Heart left ventricle (tissue), 16 donors: ENCODE data around the gene HYPK. TPM values are rescaled to one million over a fixed set of nuclear protein-coding genes. Genes with fewer than 3 reads are reported as not detected.

ENCODE experiments used
- ATAC-seq, 4 donors: fragments of 200-7000 bp; cut with Tn5 transposase; one replicate each; pipeline ENCODE4 v1.9.1; 2020 to 2022; ENCODE audit warnings: moderate library complexity in 4 of 4, mild to moderate bottlenecking in 3 of 4, moderate number of reproducible peaks in 1 of 4
- DNase-seq, 5 donors: peaks; one replicate each; pipeline ENCODE4 v3.0.0-alpha.2; 2020
- H3K27ac ChIP-seq, 12 donors: fragments of 200-600 bp; sonication (generic) in 4 of 12; one replicate each; pipeline versions ENCODE4 v1.5.0 to v1.8.0; 2016 to 2022; ENCODE audit warnings: mild to moderate bottlenecking in 2 of 12
- H3K27me3 ChIP-seq, 9 donors: fragments of 200-600 bp; sonication (generic) in 2 of 9; one replicate each; pipeline versions ENCODE4 v1.5.1 to v1.8.0; 2016 to 2022; ENCODE audit warnings: mild to moderate bottlenecking in 3 of 9
- H3K36me3 ChIP-seq, 9 donors: fragments of 200-600 bp; sonication (generic) in 2 of 9; one replicate each; pipeline versions ENCODE4 v1.5.0 to v1.8.0; 2018 to 2022; ENCODE audit warnings: mild to moderate bottlenecking in 2 of 9
- H3K4me1 ChIP-seq, 12 donors: fragments of 200-600 bp; sonication (generic) in 4 of 12; one replicate each; pipeline versions ENCODE4 v1.5.0 to v1.8.0; 2016 to 2022; ENCODE audit warnings: mild to moderate bottlenecking in 3 of 12
- H3K4me3 ChIP-seq, 12 donors: fragments of 200-600 bp; sonication (generic) in 4 of 12; one replicate each; pipeline versions ENCODE4 v1.5.0 to v1.8.0; 2017 to 2022; ENCODE audit warnings: mild to moderate bottlenecking in 9 of 12, moderate library complexity in 4 of 12
- H3K9me3 ChIP-seq, 12 donors: fragments of 200-600 bp; sonication (generic) in 4 of 12; one replicate each; pipeline versions ENCODE4 v1.5.0 to v1.8.0; 2016 to 2022; ENCODE audit warnings: mild to moderate bottlenecking in 1 of 12
- POLR2A ChIP-seq, 2 donors: fragments of 450-650 bp; IDR thresholded peaks; one replicate each; pipeline ENCODE4 v1.6.1; 2017; ENCODE audit warnings: antibody characterized with exemption in 2 of 2, mild to moderate bottlenecking in 2 of 2, moderate library complexity in 2 of 2
- WGBS, 4 donors: extraction: QIAGEN DNeasy Blood & Tissue Kit in 2 of 4; methylation state at CpG; one replicate each; pipeline versions ENCODE4 v1.1.5 to v1.1.7; 2013 to 2018; 5-methylcytosine and 5-hydroxymethylcytosine counted together
- intact Hi-C, 10 donors: fragments of 100-400 bp; cut with DNase I; formaldehyde crosslinking; loops; one replicate each; pipeline versions ENCODE4 v1.11.1 to v1.14.2; 2022
- microRNA counts, 2 donors: library from miRNA; unstranded; fragments of <30 nt; microRNA quantifications; one replicate each; lab custom pipeline; 2016
- microRNA-seq, 4 donors: library from miRNA; unstranded; fragments of <30 nt; microRNA quantifications; one replicate each; pipeline versions ENCODE4 to v1.2.0, GENCODE V29; 2017 to 2020
- polyA plus RNA-seq, 2 donors: library from polyadenylated mRNA; stranded (reverse); fragments of 200-250 nt; gene quantifications; one replicate each; pipeline ENCODE4 v1.2.3, GENCODE V29; 2013
- total RNA-seq, 9 donors: library from RNA; depleted of rRNA in 2 of 9; stranded (reverse); fragments of >200 nt in 2 of 9; fragmentation: NEBNext Ultra II Directional in 3 of 9; extraction: Animal tissue kit (Norgen Biotek cat#: 25700) in 3 of 9; gene quantifications; one replicate each; pipeline versions ENCODE4 v1.1.0 to v1.2.4, GENCODE V29; 2016 to 2023
- TF ChIP-seq, protein P1 (sequence below), 12 donors: fragments of 200-600 bp; sonication (generic) in 4 of 12; IDR thresholded peaks; one replicate each; pipeline versions ENCODE4 v1.5.0 to v1.8.0; 2018 to 2022; ENCODE audit warnings: antibody characterized with exemption in 12 of 12, mild to moderate bottlenecking in 5 of 12
- donor health status: ischemic (EF 13 %, LVEDD 7.1; RV severe dilation, severe dysfunction).
- donor health status: healthy with polysubstance abuse.
- donor health status: DM: no; HTN: yes; CAD: no.
- donor health status: DM: no; HTN: no; CAD: no.
- donor health status: ischemic (EF 25% LVEDD 6.9; RV normal size, moderate dysfunction).
- donor health status: ischemic (EF 25% LVEDD 5.7; RV mildly dilated, moderate dysfunction).
- donor health status: healthy.
- donor health status: DM: yes; HTN: yes; CAD: no.
- donor health status: ischemic (EF 35%, LVEDD 5.7; RV mildly dilated, moderate dysfunction).
- donor health status: nonischemic (EF 11% LVEDD 7.7; RV severe dilation, severe dysfunction).
- donor health status: DM: yes; HTN: yes; CAD: no.
- donor health status: PGD.
- donor health status: ischemic (EF 29% LVEDD 5.4; RV normal size, mild dysfunction).
- donor health status: nonischemic (EF 23%, LVEDD 6.1; RV moderate dilation, normal function).

Gene HYPK
- total and polyA plus RNA-seq, 11 donors: 10.3 to 56.5 (median 14.5) TPM

DNA sequence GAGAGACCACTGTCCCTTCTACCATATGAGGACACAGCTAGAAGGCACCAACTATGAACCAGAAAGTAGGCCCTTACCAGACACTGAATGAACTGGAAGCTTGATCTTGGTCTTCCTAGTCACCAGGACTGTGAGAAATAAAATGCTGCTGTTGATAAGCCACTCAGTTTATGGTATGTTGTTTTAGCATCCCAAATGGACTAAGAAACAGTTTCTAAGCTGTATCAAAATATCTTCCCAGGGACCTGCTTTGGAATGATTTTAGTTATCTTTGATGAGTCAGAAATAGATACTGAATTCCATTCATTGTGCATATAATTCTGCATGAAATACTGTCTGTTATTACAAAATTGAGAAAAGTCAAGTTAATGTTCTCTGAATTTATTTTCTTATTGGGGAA lies 45.0 kb downstream of the HYPK start:
- Histone ChIP-seq H3K36me3 (peaks cover 0 to 53% (median 15%) of the 10 kb centered on the region in 9 donors), H3K4me1 (no peaks in the 10 kb centered on the region), H3K9me3 (no peaks in the 10 kb centered on the region), H3K27ac (no peak overlapping the region), H3K27me3 (no peaks in the 10 kb centered on the region), H3K4me3 (no peak overlapping the region)
- intact Hi-C loops: no loop called here
- ATAC-seq: no peak
- no peak for DNase-seq
- TF ChIP-seq, protein P1, sequence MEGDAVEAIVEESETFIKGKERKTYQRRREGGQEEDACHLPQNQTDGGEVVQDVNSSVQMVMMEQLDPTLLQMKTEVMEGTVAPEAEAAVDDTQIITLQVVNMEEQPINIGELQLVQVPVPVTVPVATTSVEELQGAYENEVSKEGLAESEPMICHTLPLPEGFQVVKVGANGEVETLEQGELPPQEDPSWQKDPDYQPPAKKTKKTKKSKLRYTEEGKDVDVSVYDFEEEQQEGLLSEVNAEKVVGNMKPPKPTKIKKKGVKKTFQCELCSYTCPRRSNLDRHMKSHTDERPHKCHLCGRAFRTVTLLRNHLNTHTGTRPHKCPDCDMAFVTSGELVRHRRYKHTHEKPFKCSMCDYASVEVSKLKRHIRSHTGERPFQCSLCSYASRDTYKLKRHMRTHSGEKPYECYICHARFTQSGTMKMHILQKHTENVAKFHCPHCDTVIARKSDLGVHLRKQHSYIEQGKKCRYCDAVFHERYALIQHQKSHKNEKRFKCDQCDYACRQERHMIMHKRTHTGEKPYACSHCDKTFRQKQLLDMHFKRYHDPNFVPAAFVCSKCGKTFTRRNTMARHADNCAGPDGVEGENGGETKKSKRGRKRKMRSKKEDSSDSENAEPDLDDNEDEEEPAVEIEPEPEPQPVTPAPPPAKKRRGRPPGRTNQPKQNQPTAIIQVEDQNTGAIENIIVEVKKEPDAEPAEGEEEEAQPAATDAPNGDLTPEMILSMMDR (IDR thresholded peaks at IDR 0.05): no peak
- no peak for TF ChIP-seq POLR2A (IDR thresholded peaks at IDR 0.05)

DNA sequence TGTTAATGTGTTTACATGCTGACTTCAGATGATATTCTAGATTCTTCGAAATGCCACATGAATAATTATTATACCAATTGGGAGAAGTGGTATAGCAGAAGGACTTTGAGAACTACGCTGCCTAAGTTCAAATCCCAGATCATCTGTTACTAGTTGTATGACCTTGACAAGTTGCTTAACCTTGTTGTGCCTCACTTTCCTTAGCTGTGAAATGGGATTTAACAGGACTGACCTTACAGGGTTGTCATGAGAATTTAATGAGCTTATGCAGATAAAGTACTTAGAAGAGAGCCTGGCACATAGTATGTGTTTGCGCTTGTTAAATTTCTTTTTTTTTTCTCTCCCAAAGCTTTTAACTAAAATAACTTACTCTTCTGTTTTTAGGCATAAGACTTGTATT lies 50.9 kb downstream of the HYPK start:
- Histone ChIP-seq H3K9me3 (no peaks in the 10 kb centered on the region), H3K27ac (no peak overlapping the region), H3K4me3 (no peak overlapping the region), H3K36me3 (peaks cover 0 to 30% (median 6%) of the 10 kb centered on the region in 9 donors), H3K4me1 (no peaks in the 10 kb centered on the region), H3K27me3 (no peaks in the 10 kb centered on the region)
- TF ChIP-seq, protein P1 (IDR thresholded peaks at IDR 0.05): no peak
- no peak for TF ChIP-seq POLR2A (IDR thresholded peaks at IDR 0.05)
- DNase-seq (no peak), ATAC-seq (no peak)
- intact Hi-C loops: no loop called here
- WGBS, 4 donors: 95 to 100% (median 96%) methylated on average over 3 of the region's 3 CpGs

DNA sequence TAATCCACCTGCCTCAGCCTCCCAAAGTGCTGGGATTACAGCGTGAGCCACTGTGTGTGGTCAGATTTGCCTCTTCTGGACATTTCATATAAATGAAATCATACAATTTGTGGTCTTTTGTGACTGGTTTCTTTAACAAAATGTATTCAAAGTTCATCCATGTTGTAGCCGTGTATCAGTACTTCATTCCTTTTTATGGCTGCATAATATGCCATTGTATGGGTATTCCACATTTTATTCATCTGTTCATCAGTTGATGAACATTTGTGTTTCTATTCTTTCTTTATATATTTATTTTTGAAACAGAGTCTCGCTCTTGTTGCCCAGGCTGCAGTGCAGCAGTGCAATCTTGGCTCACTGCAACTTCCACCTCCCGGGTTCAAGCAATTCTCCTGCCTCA lies 52.2 kb downstream of the HYPK start:
- Histone ChIP-seq H3K36me3 (peaks cover 0 to 37% (median 6%) of the 10 kb centered on the region in 9 donors), H3K9me3 (no peaks in the 10 kb centered on the region), H3K27ac (no peak overlapping the region), H3K4me1 (no peaks in the 10 kb centered on the region), H3K27me3 (no peaks in the 10 kb centered on the region), H3K4me3 (no peak overlapping the region)
- WGBS, 4 donors: 94 to 99% (median 97%) methylated on average over 4 of the region's 4 CpGs
- TF ChIP-seq, protein P1 (IDR thresholded peaks at IDR 0.05): no peak
- TF ChIP-seq POLR2A (IDR thresholded peaks at IDR 0.05): no peak
- ATAC-seq (no peak), DNase-seq (no peak)
- intact Hi-C loops: no loop called here

MicroRNAs encoded within 50 kb of the gene (microRNA counts, 767-probe panel; counts per million panel counts)
- microRNA hsa-miR-1282 (lab: Ali Mortazavi, UCI): 0 to 71.6 counts per million in 2 donors

Small RNA genes within 50 kb of the gene (microRNA-seq; reads per million reads assigned to microRNA genes)
- gene MIR1282: 0 to 0.21 (median 0) reads per million in 4 donors

Other genes with a start within 250 kb of the HYPK start
- gene PPIP5K1, start 210.4 kb upstream of the HYPK start, total RNA-seq: 10 to 100 TPM; 10.5 to 23.0 (median 16.7) TPM
- 1 to 10 TPM; 7.2 to 7.3 TPM for gene PPIP5K1, start 210.4 kb upstream of the HYPK start, polyA plus RNA-seq
- 1 to 10 TPM in 1 of 9 donors, under 1 TPM in 3, not detected in 5; 0.21 to 3.7 (median 0.45) TPM for gene CKMT1B, start 206.6 kb upstream of the HYPK start, total RNA-seq
- gene CKMT1B, start 206.6 kb upstream of the HYPK start, polyA plus RNA-seq: under 1 TPM; 0.19 to 0.47 TPM
- gene STRC, start 181.8 kb upstream of the HYPK start, total RNA-seq: under 1 TPM in 3 of 9 donors, not detected in 6; 0.07 to 0.22 (median 0.16) TPM
- gene STRC, start 181.8 kb upstream of the HYPK start, polyA plus RNA-seq: under 1 TPM; 0.04 to 0.08 TPM
- gene CATSPER2, start 151.8 kb upstream of the HYPK start, total RNA-seq: 1 to 10 TPM in 4 of 9 donors, under 1 TPM in 5; 0.16 to 3.9 (median 0.98) TPM
- gene CATSPER2, start 151.8 kb upstream of the HYPK start, polyA plus RNA-seq: 1 to 10 TPM in 1 of 2 donors, under 1 TPM in 1; 0.53 to 2.9 TPM
- 1 to 10 TPM in 1 of 9 donors, under 1 TPM in 3, not detected in 5; 0.23 to 8.0 (median 0.65) TPM for gene CKMT1A, start 106.7 kb upstream of the HYPK start, total RNA-seq
- gene CKMT1A, start 106.7 kb upstream of the HYPK start, polyA plus RNA-seq: under 1 TPM in 1 of 2 donors, not detected in 1; 0.29 TPM
- gene PDIA3, start 54.2 kb upstream of the HYPK start, total RNA-seq: 100 to 1,000 TPM in 7 of 9 donors, 10 to 100 TPM in 2; 57.2 to 278 (median 172) TPM
- 100 to 1,000 TPM in 1 of 2 donors, 10 to 100 TPM in 1; 95.5 to 242 TPM for gene PDIA3, start 54.2 kb upstream of the HYPK start, polyA plus RNA-seq
- gene ELL3, start 23.6 kb upstream of the HYPK start, total RNA-seq: 1 to 10 TPM in 5 of 9 donors, under 1 TPM in 4; 0.35 to 6.3 (median 1.0) TPM
- gene ELL3, start 23.6 kb upstream of the HYPK start, polyA plus RNA-seq: 1 to 10 TPM in 1 of 2 donors, under 1 TPM in 1; 0.86 to 1.1 TPM
- gene SERF2, start 8.3 kb upstream of the HYPK start, total RNA-seq: 1,000 to 10,000 TPM in 3 of 9 donors, 100 to 1,000 TPM in 6; 705 to 1,199 (median 843) TPM
- gene SERF2, start 8.3 kb upstream of the HYPK start, polyA plus RNA-seq: 1,000 to 10,000 TPM; 1,530 to 4,156 TPM
- under 1 TPM in 8 of 9 donors, not detected in 1; 0.14 to 0.37 (median 0.31) TPM for gene SERINC4, start 379 bp upstream of the HYPK start, total RNA-seq
- under 1 TPM; 0.25 to 0.42 TPM for gene SERINC4, start 379 bp upstream of the HYPK start, polyA plus RNA-seq
- 10 to 100 TPM; 13.2 to 22.3 (median 20.2) TPM for gene MFAP1, start 24.1 kb downstream of the HYPK start, total RNA-seq
- gene MFAP1, start 24.1 kb downstream of the HYPK start, polyA plus RNA-seq: 10 to 100 TPM; 13.7 to 35.5 TPM
- gene WDR76, start 26.4 kb downstream of the HYPK start, total RNA-seq: 1 to 10 TPM in 7 of 9 donors, under 1 TPM in 2; 0.52 to 7.4 (median 1.3) TPM
- gene WDR76, start 26.4 kb downstream of the HYPK start, polyA plus RNA-seq: 1 to 10 TPM in 1 of 2 donors, under 1 TPM in 1; 0.69 to 2.9 TPM